GM23338 (cell line): Measurements from ENCODE around the gene TLDC2. TPM values are rescaled to one million over a fixed set of nuclear protein-coding genes. Genes with fewer than 3 reads are reported as not detected.

ENCODE experiments used
- ATAC-seq: fragments of 200-7000 bp; cut with Tn5 transposase; 3 replicates; pipeline ENCODE4 v1.9.1; 2020
- DNase-seq: peaks from one replicate; pipeline ENCODE4 v3.0.0-alpha.2; 2015; ENCODE audit warnings: low spot score
- H2AFZ ChIP-seq: fragments of 200-600 bp; sonication (generic); 2 replicates; pipeline ENCODE4 v1.8.0; 2016; ENCODE audit warnings: antibody characterized with exemption, mild to moderate bottlenecking, moderate library complexity
- H3F3A ChIP-seq: fragments of 200-600 bp; sonication (generic); replicated peaks from 2 replicates; pipeline ENCODE4 v1.8.0; 2017; ENCODE audit warnings: antibody characterized with exemption, mixed run types, low read depth
- H3K27ac ChIP-seq: fragments of 200-600 bp; sonication (generic); 2 replicates; pipeline ENCODE4 v1.6.1; 2016; ENCODE audit warnings: low read depth
- H3K27me3 ChIP-seq: fragments of 200-600 bp; sonication (generic); 2 replicates; pipeline ENCODE4 v1.8.0; 2016; ENCODE audit warnings: mild to moderate bottlenecking, mixed run types, moderate library complexity; ENCODE audit not compliant: insufficient read depth
- H3K36me3 ChIP-seq: fragments of 200-600 bp; sonication (generic); 2 replicates; pipeline ENCODE4 v1.8.0; 2016; ENCODE audit warnings: mild to moderate bottlenecking; ENCODE audit not compliant: insufficient read depth
- H3K4me1 ChIP-seq: fragments of 200-600 bp; sonication (generic); 2 replicates; pipeline ENCODE4 v1.8.0; 2016; ENCODE audit warnings: mild to moderate bottlenecking, moderate library complexity; ENCODE audit not compliant: insufficient read depth
- H3K4me2 ChIP-seq: fragments of 200-600 bp; sonication (generic); 2 replicates; pipeline ENCODE4 v1.7.1; 2017; ENCODE audit warnings: mixed run types
- H3K4me3 ChIP-seq: fragments of 200-600 bp; sonication (generic); 2 replicates; pipeline ENCODE4 v1.6.1; 2016; ENCODE audit warnings: mixed run types
- H3K79me2 ChIP-seq: fragments of 200-600 bp; sonication (generic); replicated peaks from 2 replicates; pipeline ENCODE4 v1.8.0; 2017; ENCODE audit warnings: mild to moderate bottlenecking; ENCODE audit not compliant: insufficient read depth
- H3K9me2 ChIP-seq: fragments of 200-600 bp; sonication (generic); 2 replicates; pipeline ENCODE4 v1.8.0; 2017; ENCODE audit not compliant: insufficient read depth
- H4K20me1 ChIP-seq: fragments of 200-600 bp; sonication (generic); replicated peaks from 2 replicates; pipeline ENCODE4 v1.8.0; 2017; ENCODE audit warnings: mild to moderate bottlenecking; ENCODE audit not compliant: insufficient read depth
- H3K27ac Mint-ChIP-seq: 2 replicates; pipeline ENCODE4 v1.8.0; 2020; ENCODE audit warnings: inconsistent platforms, mild to moderate bottlenecking, moderate library complexity, mixed read lengths
- H3K27me3 Mint-ChIP-seq: 3 replicates; pipeline ENCODE4 v1.8.0; 2022; ENCODE audit warnings: low read depth, mild to moderate bottlenecking, moderate library complexity, mixed read lengths, inconsistent platforms; ENCODE audit not compliant: insufficient read depth, poor library complexity
- H3K36me3 Mint-ChIP-seq: 3 replicates; pipeline ENCODE4 v1.8.0; 2021; ENCODE audit warnings: low read depth, mild to moderate bottlenecking, inconsistent platforms, moderate library complexity, mixed read lengths
- H3K4me1 Mint-ChIP-seq: 3 replicates; pipeline ENCODE4 v1.8.0; 2020; ENCODE audit warnings: mild to moderate bottlenecking, inconsistent platforms, mixed read lengths
- H3K4me3 Mint-ChIP-seq: 3 replicates; pipeline ENCODE4 v1.8.0; 2021; ENCODE audit warnings: moderate library complexity, mild to moderate bottlenecking, inconsistent platforms, mixed read lengths
- H3K9me3 Mint-ChIP-seq: 3 replicates; pipeline ENCODE4 v1.8.0; 2020; ENCODE audit warnings: moderate library complexity, mild to moderate bottlenecking, inconsistent platforms, mixed read lengths
- CREB1 ChIP-seq: fragments of 250-450 bp; sonication (Bioruptor Pico); IDR thresholded peaks from 2 replicates; pipeline ENCODE4 v1.5.0; 2020; ENCODE audit warnings: low read depth, mild to moderate bottlenecking, moderate library complexity
- CTCF ChIP-seq, 2 experiments: fragments of 200-600 bp in 1 of 2; sonication (generic) in 1 of 2; conservative IDR thresholded peaks; 2 replicates each; pipeline versions ENCODE4 v1.5.1 to v1.6.1; 2016 to 2017; ENCODE audit warnings: antibody characterized with exemption in 2 of 2, low read depth in 2 of 2, mild to moderate bottlenecking in 2 of 2, moderate library complexity in 1 of 2
- ETS1 ChIP-seq: IDR thresholded peaks from 2 replicates; pipeline ENCODE4 v1.6.1; 2016; ENCODE audit warnings: antibody characterized with exemption
- EZH2 ChIP-seq: fragments of 200-600 bp; sonication (generic); IDR thresholded peaks from one replicate; pipeline ENCODE4 v1.8.0; 2017; ENCODE audit warnings: antibody characterized with exemption, mild to moderate bottlenecking, low read depth; ENCODE audit not compliant: unreplicated experiment
- EZH2phosphoT487 ChIP-seq: fragments of 200-600 bp; sonication (generic); IDR thresholded peaks from one replicate; pipeline ENCODE4 v1.8.1; 2018; ENCODE audit warnings: antibody characterized with exemption; ENCODE audit not compliant: unreplicated experiment
- JUNB ChIP-seq: IDR thresholded peaks from one replicate; pipeline ENCODE4 v1.6.1; 2016; ENCODE audit warnings: antibody characterized with exemption; ENCODE audit not compliant: unreplicated experiment
- NANOG ChIP-seq: IDR thresholded peaks from 2 replicates; pipeline ENCODE4 v1.6.1; 2016; ENCODE audit warnings: antibody characterized with exemption, borderline replicate concordance
- POLR2AphosphoS5 ChIP-seq: IDR thresholded peaks from 2 replicates; pipeline ENCODE4 v1.6.1; 2016; ENCODE audit warnings: antibody characterized with exemption, low read depth
- REST ChIP-seq: IDR thresholded peaks from one replicate; pipeline ENCODE4 v1.6.1; 2018; ENCODE audit warnings: antibody characterized with exemption; ENCODE audit not compliant: unreplicated experiment
- STAT1 ChIP-seq: IDR thresholded peaks from one replicate; pipeline ENCODE4 v1.6.1; 2016; ENCODE audit warnings: antibody characterized with exemption; ENCODE audit not compliant: unreplicated experiment
- ZNF114 ChIP-seq: fragments of 250-450 bp; sonication (Bioruptor Pico); IDR thresholded peaks from 2 replicates; pipeline ENCODE4 v1.5.0; 2020; ENCODE audit warnings: mild to moderate bottlenecking, moderate library complexity
- ZNF331 ChIP-seq: fragments of 250-450 bp; sonication (Bioruptor Pico); IDR thresholded peaks from 2 replicates; pipeline ENCODE4 v1.5.0; 2020; ENCODE audit warnings: low read depth, mild to moderate bottlenecking, moderate library complexity
- ZNF462 ChIP-seq: fragments of 250-450 bp; sonication (Bioruptor Pico); IDR thresholded peaks from 2 replicates; pipeline ENCODE4 v1.5.0; 2020; ENCODE audit warnings: mild to moderate bottlenecking, moderate library complexity
- polyA plus RNA-seq: library from polyadenylated mRNA; unstranded; fragments of >200 nt; fragmentation: Nextera tagmentation; extraction: Ambion mirVana; gene quantifications from 2 replicates; pipeline ENCODE4 v1.2.1, GENCODE V29; 2016
- total RNA-seq: library from RNA; depleted of rRNA; stranded (reverse); fragments of >200 nt; shearing (Covaris generic); gene quantifications from 2 replicates; pipeline ENCODE4 v1.2.3, GENCODE V29; 2014

TLDC2 gene
- total and polyA plus RNA-seq, 2 experiments from 2014 or later = 0.16 to 0.38 TPM

GRCh38 chr20:36845288-36845971, 30.5 kb upstream of the TLDC2 start:
- no peak for DNase-seq
- Mint-ChIP-seq H3K27ac (no peak overlapping the region), H3K4me3 (no peak overlapping the region)

More at GRCh38 chr20:36845288-36845971, 30.5 kb upstream of the TLDC2 start:
- no peaks in the 10 kb centered on the region; the same call in 1 of the 2 replicates for H4K20me1 ChIP-seq
- Mint-ChIP-seq H3K9me3 (no peaks in the 10 kb centered on the region; the same call in 2 of the 3 replicates), H3K4me1 (peaks cover 24% of the 10 kb centered on the region), H3K27me3 (peaks cover 7% of the 10 kb centered on the region), H3K36me3 (peaks cover 3% of the 10 kb centered on the region)
- peaks cover 13% of the 10 kb centered on the region; the same call in 1 of the 2 replicates for H3K4me1 ChIP-seq
- H2AFZ ChIP-seq = no peak overlapping the region
- no peaks in the 10 kb centered on the region for H3K27me3 ChIP-seq
- H3K36me3 ChIP-seq = no peaks in the 10 kb centered on the region
- TF ChIP-seq POLR2AphosphoS5 = no peak
- no peak for TF ChIP-seq CTCF (conservative IDR thresholded peaks at IDR 0.05; ENCODE audit: low read depth in 2 of 2)
- TF ChIP-seq ZNF114 (CRISPR knock-in tag) = no peak
- TF ChIP-seq JUNB = no peak
- TF ChIP-seq CREB1 (CRISPR knock-in tag) = no peak
- no peak for TF ChIP-seq STAT1
- TF ChIP-seq NANOG = no peak
- no peak for TF ChIP-seq ZNF331 (CRISPR knock-in tag)
- no peak for TF ChIP-seq ETS1
- TF ChIP-seq EZH2 = no peak
- TF ChIP-seq ZNF462 (CRISPR knock-in tag) = no peak
- TF ChIP-seq EZH2phosphoT487 = no peak
- no peak for TF ChIP-seq REST
- peaks cover 6% of the 10 kb centered on the region; the same call in 1 of the 2 replicates for H3K79me2 ChIP-seq
- peak; percentile 43 for ATAC-seq
- no peaks in the 10 kb centered on the region for H3K9me2 ChIP-seq
- H3K4me3 ChIP-seq = no peak overlapping the region
- H3K4me2 ChIP-seq = no peak overlapping the region
- no peak overlapping the region; the same call in 1 of the 2 replicates for H3K27ac ChIP-seq
- peaks cover 4% of the 10 kb centered on the region; the same call in 1 of the 2 replicates for H3F3A ChIP-seq
